Panc1 (cell line): Measurements from ENCODE around the gene EARS2. TPM values are rescaled to one million over a fixed set of nuclear protein-coding genes. Genes with fewer than 3 reads are reported as not detected.

ENCODE experiments used
- ATAC-seq: fragments of 200-7000 bp; cut with Tn5 transposase; 2 replicates; pipeline ENCODE4 v1.9.1; 2020; ENCODE audit warnings: mild to moderate bottlenecking, moderate library complexity
- BruUV-seq: library from RNA; stranded (reverse); fragments of 400-500 nt; replicated peaks from 2 replicates; lab custom pipeline; 2021; lab: Mats Ljungman, UMichigan
- CTCF ChIA-PET: fragments of 300-600 bp; sonication (Branson Sonifier 250); formaldehyde crosslinking; loops from one replicate; lab custom pipeline; 2022; ENCODE audit warnings: antibody characterized with exemption; lab: Charles Lee
- POLR2A ChIA-PET: fragments of 300-600 bp; sonication (Branson Sonifier 250); formaldehyde crosslinking; loops from one replicate; lab custom pipeline; 2022; ENCODE audit warnings: antibody characterized with exemption; lab: Charles Lee
- DNase-seq: peaks from one replicate; pipeline ENCODE4 v3.0.0-alpha.2; 2010; ENCODE audit warnings: low read depth, low spot score
- H3K27ac ChIP-seq: 2 replicates; pipeline ENCODE4 v1.5.1; 2011; ENCODE audit warnings: mild to moderate bottlenecking, low read length, inconsistent platforms
- H3K27me3 ChIP-seq: fragments of 200-500 bp; sonication (Bioruptor generic); 2 replicates; pipeline ENCODE4 v1.6.0; 2014; ENCODE audit warnings: low read length, inconsistent platforms; ENCODE audit not compliant: control insufficient read depth, insufficient read depth
- H3K36me3 ChIP-seq: fragments of 200-500 bp; sonication (Bioruptor generic); 2 replicates; pipeline ENCODE4 v1.5.1; 2014; ENCODE audit warnings: inconsistent platforms, mild to moderate bottlenecking, low read length, moderate library complexity; ENCODE audit not compliant: control insufficient read depth, insufficient read depth
- H3K4me1 ChIP-seq: 2 replicates; pipeline ENCODE4 v1.5.1; 2011; ENCODE audit warnings: inconsistent platforms, mild to moderate bottlenecking, low read length, moderate library complexity; ENCODE audit not compliant: control insufficient read depth, insufficient read depth
- H3K4me3 ChIP-seq, 2 experiments: 2 replicates each; pipeline ENCODE4 v1.5.1; 2011 to 2012; ENCODE audit warnings: low read depth in 2 of 2, low read length in 2 of 2, mild to moderate bottlenecking in 2 of 2, inconsistent platforms in 1 of 2, moderate library complexity in 1 of 2
- H3K9me3 ChIP-seq: fragments of 200-500 bp; sonication (Bioruptor generic); 2 replicates; pipeline ENCODE4 v1.5.1; 2014; ENCODE audit warnings: low read depth, mild to moderate bottlenecking, inconsistent platforms, low read length, moderate library complexity; ENCODE audit not compliant: control insufficient read depth, insufficient read depth
- CTCF ChIP-seq: fragments of 450-650 bp; IDR thresholded peaks from 2 replicates; pipeline ENCODE4 v1.5.1; 2017; ENCODE audit warnings: mild to moderate bottlenecking
- POLR2AphosphoS5 ChIP-seq: IDR thresholded peaks from 2 replicates; pipeline ENCODE4 v1.6.1; 2012; ENCODE audit warnings: mild to moderate bottlenecking, low read depth, low read length, moderate library complexity
- SIN3A ChIP-seq: IDR thresholded peaks from 2 replicates; pipeline ENCODE4 v1.6.1; 2012; ENCODE audit warnings: low read depth, mild to moderate bottlenecking, low read length, moderate library complexity, borderline replicate concordance; ENCODE audit not compliant: insufficient read depth
- TCF7L2 ChIP-seq: IDR thresholded peaks from 2 replicates; pipeline ENCODE4 v1.6.1; 2011; ENCODE audit warnings: mild to moderate bottlenecking, low read depth, low read length, inconsistent platforms
- in situ Hi-C: cut with HindIII; loops from 2 replicates; pipeline ENCODE4 v1.10.0; 2016; ENCODE audit warnings: low sequenced_read_pairs, low pct_unique_long_range_greater_than_20kb
- intact Hi-C: fragments of 100-400 bp; cut with micrococcal nuclease; formaldehyde crosslinking; loops from one replicate; pipeline ENCODE4 v1.10.0; 2022; ENCODE audit not compliant: unreplicated experiment
- total RNA-seq: library from RNA; stranded (reverse); gene quantifications from one replicate; pipeline ENCODE4 v1.2.1, GENCODE V29; 2021; ENCODE audit not compliant: unreplicated experiment
- TF ChIP-seq, protein P1 (sequence below), 2 experiments: IDR thresholded peaks; 2 replicates each; pipeline ENCODE4 v1.6.1; 2011 to 2012; ENCODE audit warnings: low read depth in 2 of 2, control low read depth in 1 of 2, low read length in 1 of 2, mild to moderate bottlenecking in 1 of 2, moderate library complexity in 1 of 2; ENCODE audit not compliant: insufficient read depth in 1 of 2

Gene EARS2
- total RNA-seq, 1 experiment from 2014 or later, result 31.3 TPM

GRCh38 chr16:23515881-23516280 is 41.3 kb downstream of the EARS2 start:
- DNase-seq, result no peak
- BruUV-seq, result no TSS peak
- ChIA-PET POLR2A (no interaction called here), CTCF (no interaction called here)
- ATAC-seq, result no peak
- in situ Hi-C loops, result no loop called here
- TF ChIP-seq TCF7L2, result no peak
- no peaks in the 10 kb centered on the region for H3K36me3 ChIP-seq
- H3K4me3 ChIP-seq, result no peak overlapping the region
- intact Hi-C loops, result no loop called here
- H3K4me1 ChIP-seq, result no peaks in the 10 kb centered on the region
- no peak overlapping the region for H3K27ac ChIP-seq
- H3K9me3 ChIP-seq, result no peaks in the 10 kb centered on the region
- no peaks in the 10 kb centered on the region for H3K27me3 ChIP-seq

DNA sequence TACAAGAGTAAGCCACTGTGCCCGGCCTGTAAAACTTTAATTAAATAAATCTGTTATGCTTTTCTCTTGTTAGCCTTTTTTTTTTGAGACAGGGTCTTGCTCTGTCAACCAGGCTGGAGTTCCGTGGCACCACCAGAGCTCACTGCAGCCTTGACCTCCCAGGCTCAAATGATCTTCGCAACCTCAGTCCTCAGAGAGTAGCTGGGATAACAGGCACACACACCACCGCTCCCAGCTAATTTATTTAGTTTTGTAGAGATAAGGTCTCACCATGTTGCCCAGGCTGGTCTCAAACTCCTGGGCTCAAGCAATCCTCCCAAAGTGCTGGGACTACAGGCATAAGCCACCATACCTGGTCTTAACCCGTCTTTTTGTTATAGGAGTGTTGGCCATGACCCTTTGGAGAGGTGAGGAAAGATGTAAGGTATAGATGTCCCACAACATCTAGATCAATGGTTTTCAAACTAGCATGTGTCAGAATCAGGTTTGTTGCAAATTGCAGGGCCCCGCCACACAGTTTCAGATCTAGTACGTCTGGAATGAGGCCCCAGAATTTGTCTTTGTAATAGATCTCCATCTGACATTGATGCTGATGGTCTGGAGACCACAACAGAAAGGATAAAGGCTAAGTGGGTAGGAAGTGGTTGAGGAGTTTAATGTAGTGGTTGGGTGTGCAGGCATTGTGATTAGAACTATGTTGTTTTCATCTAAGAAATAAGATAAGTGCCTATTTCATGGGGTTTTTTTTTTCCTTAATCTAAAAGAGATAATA is 42.6 kb downstream of the EARS2 start:
- BruUV-seq, result no TSS peak
- ChIA-PET CTCF (interaction anchor here (0.6 kb wide), 1 partner anchor 15 kb away, joined by 5 read pairs; no protein-coding TSS in a partner anchor), POLR2A (interaction anchor here (0.6 kb wide), 1 partner anchor 12 kb away, joined by 3 read pairs; no protein-coding TSS in a partner anchor)
- no peak for TF ChIP-seq CTCF
- TF ChIP-seq, protein P1, sequence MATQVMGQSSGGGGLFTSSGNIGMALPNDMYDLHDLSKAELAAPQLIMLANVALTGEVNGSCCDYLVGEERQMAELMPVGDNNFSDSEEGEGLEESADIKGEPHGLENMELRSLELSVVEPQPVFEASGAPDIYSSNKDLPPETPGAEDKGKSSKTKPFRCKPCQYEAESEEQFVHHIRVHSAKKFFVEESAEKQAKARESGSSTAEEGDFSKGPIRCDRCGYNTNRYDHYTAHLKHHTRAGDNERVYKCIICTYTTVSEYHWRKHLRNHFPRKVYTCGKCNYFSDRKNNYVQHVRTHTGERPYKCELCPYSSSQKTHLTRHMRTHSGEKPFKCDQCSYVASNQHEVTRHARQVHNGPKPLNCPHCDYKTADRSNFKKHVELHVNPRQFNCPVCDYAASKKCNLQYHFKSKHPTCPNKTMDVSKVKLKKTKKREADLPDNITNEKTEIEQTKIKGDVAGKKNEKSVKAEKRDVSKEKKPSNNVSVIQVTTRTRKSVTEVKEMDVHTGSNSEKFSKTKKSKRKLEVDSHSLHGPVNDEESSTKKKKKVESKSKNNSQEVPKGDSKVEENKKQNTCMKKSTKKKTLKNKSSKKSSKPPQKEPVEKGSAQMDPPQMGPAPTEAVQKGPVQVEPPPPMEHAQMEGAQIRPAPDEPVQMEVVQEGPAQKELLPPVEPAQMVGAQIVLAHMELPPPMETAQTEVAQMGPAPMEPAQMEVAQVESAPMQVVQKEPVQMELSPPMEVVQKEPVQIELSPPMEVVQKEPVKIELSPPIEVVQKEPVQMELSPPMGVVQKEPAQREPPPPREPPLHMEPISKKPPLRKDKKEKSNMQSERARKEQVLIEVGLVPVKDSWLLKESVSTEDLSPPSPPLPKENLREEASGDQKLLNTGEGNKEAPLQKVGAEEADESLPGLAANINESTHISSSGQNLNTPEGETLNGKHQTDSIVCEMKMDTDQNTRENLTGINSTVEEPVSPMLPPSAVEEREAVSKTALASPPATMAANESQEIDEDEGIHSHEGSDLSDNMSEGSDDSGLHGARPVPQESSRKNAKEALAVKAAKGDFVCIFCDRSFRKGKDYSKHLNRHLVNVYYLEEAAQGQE (IDR thresholded peaks at IDR 0.05; ENCODE audit: insufficient read depth in 1 of 2, low read depth in 2 of 2, low read length in 1 of 2), result no peak
- no peak for TF ChIP-seq TCF7L2
- no peak for TF ChIP-seq SIN3A
- TF ChIP-seq POLR2AphosphoS5, result no peak
- in situ Hi-C loops (no loop called here), intact Hi-C loops (no loop called here)
- no peak overlapping the region for H3K27ac ChIP-seq
- H3K4me1 ChIP-seq, result no peaks in the 10 kb centered on the region
- H3K4me3 ChIP-seq, result no peak overlapping the region
- no peaks in the 10 kb centered on the region for H3K36me3 ChIP-seq
- no peaks in the 10 kb centered on the region for H3K27me3 ChIP-seq
- no peak for DNase-seq
- ATAC-seq, result no peak
- H3K9me3 ChIP-seq, result no peaks in the 10 kb centered on the region

- ATAC-seq (no peak), DNase-seq (no peak)
- ChIA-PET CTCF (no interaction called here), POLR2A (no interaction called here)
- intact Hi-C loops (no loop called here), in situ Hi-C loops (no loop called here)
- no TSS peak for BruUV-seq
- Histone ChIP-seq H3K27ac (no peak overlapping the region), H3K4me1 (0 out of 2 replicates have a peak, but pooled peaks cover 3% of the 10 kb centered on the region), H3K9me3 (no peaks in the 10 kb centered on the region), H3K4me3 (no peak overlapping the region), H3K27me3 (no peaks in the 10 kb centered on the region), H3K36me3 (no peaks in the 10 kb centered on the region)
- TF ChIP-seq SIN3A (no peak), TCF7L2 (no peak), CTCF (no peak), POLR2AphosphoS5 (no peak)
- TF ChIP-seq, protein P1 (IDR thresholded peaks at IDR 0.05; ENCODE audit: insufficient read depth in 1 of 2, low read depth in 2 of 2, low read length in 1 of 2), result no peak
Observed at GRCh38 chr16:23512168-23512695, 44.9 kb downstream of the EARS2 start.
